Endothelial cell of umbilical vein (primary cell): ENCODE data around the gene CD84. TPM values are rescaled to one million over a fixed set of nuclear protein-coding genes. Genes with fewer than 3 reads are reported as not detected.

Experiments
- BruUV-seq: library from RNA; stranded (reverse); fragments of 400-500 nt; replicated peaks from 2 replicates; lab custom pipeline; 2021; lab: Mats Ljungman, UMichigan
- CTCF ChIA-PET: fragments of 300-600, 350-600 bp; sonication (Branson Sonifier 250); formaldehyde crosslinking; loops from one replicate; lab custom pipeline; 2021; ENCODE audit warnings: antibody characterized with exemption, inconsistent platforms; lab: Charles Lee
- POLR2A ChIA-PET: fragments of 300-600, 350-600 bp; sonication (Branson Sonifier 250); formaldehyde crosslinking; loops from one replicate; lab custom pipeline; 2021; ENCODE audit warnings: antibody characterized with exemption, inconsistent platforms; lab: Charles Lee
- DNase-seq: peaks from one replicate; pipeline ENCODE4 v3.0.0-alpha.2; 2011; ENCODE audit warnings: low read depth, low spot score
- FAIRE-seq: peaks from 2 replicates; lab custom pipeline; 2011; peaks lifted over from hg19 to GRCh38; lab: Jason Lieb, UNC
- H2AFZ ChIP-seq: 2 replicates; pipeline ENCODE4 v1.6.0; 2012; ENCODE audit warnings: low read depth, low read length, control low read depth, inconsistent platforms
- H3K27ac ChIP-seq: 2 replicates; pipeline ENCODE4 v1.5.1; 2011; ENCODE audit warnings: low read depth, mild to moderate bottlenecking, control low read depth, low read length, moderate library complexity; ENCODE audit not compliant: insufficient read depth
- H3K27me3 ChIP-seq, 2 experiments: 2 replicates each; pipeline versions ENCODE4 v1.6.0 to v1.6.1; 2011; ENCODE audit warnings: low read length in 2 of 2, mixed read lengths in 1 of 2; ENCODE audit not compliant: control insufficient read depth in 2 of 2, insufficient read depth in 2 of 2
- H3K36me3 ChIP-seq, 2 experiments: 2 replicates in 1 of 2; 3 replicates in 1 of 2; pipeline ENCODE4 v1.5.1; 2011; ENCODE audit warnings: low read length in 2 of 2, mild to moderate bottlenecking in 1 of 2, moderate library complexity in 1 of 2; ENCODE audit not compliant: control insufficient read depth in 2 of 2, insufficient read depth in 2 of 2; ENCODE audit errors: extremely low read depth in 1 of 2
- H3K4me1 ChIP-seq: 3 replicates; pipeline ENCODE4 v1.5.1; 2011; ENCODE audit warnings: mild to moderate bottlenecking, low read length; ENCODE audit not compliant: control insufficient read depth, insufficient read depth; ENCODE audit errors: extremely low read depth
- H3K4me2 ChIP-seq: 2 replicates; pipeline ENCODE4 v1.6.1; 2011; ENCODE audit warnings: low read length, control low read depth, mixed read lengths; ENCODE audit not compliant: insufficient read depth
- H3K4me3 ChIP-seq, 3 experiments: fragments of 200-600 bp in 1 of 3; sonication (generic), shearing (Covaris generic) in 1 of 3; replicated peaks in 1 of 3; 2 replicates each; pipeline ENCODE4 v1.5.1; 2011 to 2016; ENCODE audit warnings: control low read depth in 3 of 3, low read length in 3 of 3, mild to moderate bottlenecking in 2 of 3, inconsistent platforms in 1 of 3, low read depth in 1 of 3, moderate library complexity in 1 of 3; ENCODE audit not compliant: insufficient read depth in 1 of 3
- H3K79me2 ChIP-seq: 2 replicates; pipeline ENCODE4 v1.6.0; 2012; ENCODE audit warnings: low read length, inconsistent platforms; ENCODE audit not compliant: control insufficient read depth, insufficient read depth
- H3K9ac ChIP-seq: replicated peaks from 2 replicates; pipeline ENCODE3; 2011; ENCODE audit warnings: low read length, control low read depth; ENCODE audit not compliant: insufficient read depth; ENCODE audit errors: extremely low read depth
- H3K9me1 ChIP-seq: replicated peaks from 3 replicates; pipeline ENCODE4 v1.6.0; 2011; ENCODE audit warnings: mild to moderate bottlenecking, low read length; ENCODE audit not compliant: control insufficient read depth, insufficient read depth; ENCODE audit errors: extremely low read depth
- H3K9me3 ChIP-seq: replicated peaks from 2 replicates; pipeline ENCODE4 v1.5.1; 2012; ENCODE audit warnings: low read length, inconsistent platforms; ENCODE audit not compliant: control insufficient read depth, insufficient read depth
- H4K20me1 ChIP-seq: replicated peaks from 2 replicates; pipeline ENCODE3; 2011; ENCODE audit warnings: mild to moderate bottlenecking, low read length; ENCODE audit not compliant: control insufficient read depth, insufficient read depth; ENCODE audit errors: extremely low read depth
- CTCF ChIP-seq, 2 donors: IDR thresholded peaks; 1 replicate in 1 of 2; 2 replicates in 1 of 2; pipeline ENCODE4 v1.5.1; 2011; ENCODE audit warnings: low read length in 2 of 2, mild to moderate bottlenecking in 2 of 2, moderate library complexity in 2 of 2, control low read depth in 1 of 2, inconsistent platforms in 1 of 2, low read depth in 1 of 2; ENCODE audit not compliant: insufficient read depth in 1 of 2; ENCODE audit errors: extremely low read depth in 1 of 2
- FOS ChIP-seq: IDR thresholded peaks from 2 replicates; pipeline ENCODE4 v1.6.1; 2011; ENCODE audit warnings: mild to moderate bottlenecking, low read length, moderate library complexity, borderline replicate concordance; ENCODE audit not compliant: insufficient read depth
- JUN ChIP-seq: IDR thresholded peaks from 2 replicates; pipeline ENCODE4 v1.6.1; 2011; ENCODE audit warnings: borderline replicate concordance, low read depth; ENCODE audit not compliant: insufficient read length, insufficient read depth
- MAX ChIP-seq: IDR thresholded peaks from 2 replicates; pipeline ENCODE4 v1.6.1; 2011; ENCODE audit not compliant: insufficient read depth, insufficient read length
- MYC ChIP-seq: IDR thresholded peaks from one replicate; pipeline ENCODE4 v1.6.1; 2011; ENCODE audit warnings: mild to moderate bottlenecking, low read depth, low read length
- POLR2AphosphoS5 ChIP-seq: IDR thresholded peaks from 2 replicates; pipeline ENCODE4 v1.6.1; 2012; ENCODE audit warnings: low read depth, mild to moderate bottlenecking, control low read depth, low read length, moderate library complexity; ENCODE audit not compliant: insufficient read depth
- dilution Hi-C: fragments of 300-500 bp; cut with MboI; formaldehyde crosslinking; loops from one replicate; pipeline ENCODE4 v1.15.0; 2019; ENCODE audit warnings: low sequenced_read_pairs; ENCODE audit not compliant: extremely low pct_ligation_motif_present
- intact Hi-C: fragments of 100-400 bp; cut with micrococcal nuclease; formaldehyde crosslinking; loops from one replicate; pipeline ENCODE4 v1.10.0; 2022
- polyA plus RNA-seq, 4 experiments: library from polyadenylated mRNA; depleted of rRNA in 3 of 4; stranded (reverse) in 3 of 4; unstranded in 1 of 4; fragments of >200 nt; gene quantifications; 2 replicates each; pipeline versions ENCODE4 v1.2.1 to v1.2.3, GENCODE V29; 2011 to 2012; ENCODE audit warnings: missing spikeins in 1 of 4
- total RNA-seq: library from RNA; stranded (reverse); gene quantifications from 2 replicates; pipeline ENCODE4 v1.2.3, GENCODE V29; 2021

Gene CD84
- total and polyA plus RNA-seq, 2 donors (not counting 3 experiments of a cell fraction or from before 2014, with no cell fraction given) = not detected

GRCh38 chr1:160619742-160620277 is 40.5 kb upstream of the CD84 start:
- FAIRE-seq (no peak), DNase-seq (no peak)
- Histone ChIP-seq H4K20me1 (no peaks in the 10 kb centered on the region), H3K4me1 (no peaks in the 10 kb centered on the region), H3K9me1 (no peaks in the 10 kb centered on the region), H3K4me3 (no peak overlapping the region), H3K36me3 (no peaks in the 10 kb centered on the region), H3K9me3 (no peaks in the 10 kb centered on the region), H3K27ac (no peak overlapping the region), H2AFZ (no peak overlapping the region), H3K9ac (no peak overlapping the region), H3K79me2 (no peaks in the 10 kb centered on the region), H3K4me2 (no peak overlapping the region), H3K27me3 (peaks cover 0 to 5% of the 10 kb centered on the region in 2 experiments)
- CTCF ChIA-PET = interaction anchor here (1.4 kb wide), 1 partner anchor 191 kb away, joined by 3 read pairs; no protein-coding TSS in a partner anchor
- no TSS peak for BruUV-seq
- TF ChIP-seq FOS = no peak
- dilution Hi-C loops = no loop called here
- intact Hi-C loops = no loop called here
- POLR2A ChIA-PET = no interaction called here

GRCh38 chr1:160618763-160619274 is 39.5 kb upstream of the CD84 start:
- dilution Hi-C loops (no loop called here), intact Hi-C loops (no loop called here)
- Histone ChIP-seq H3K9me1 (no peaks in the 10 kb centered on the region), H3K79me2 (no peaks in the 10 kb centered on the region), H2AFZ (no peak overlapping the region), H3K27ac (no peak overlapping the region), H3K9me3 (no peaks in the 10 kb centered on the region), H3K9ac (no peak overlapping the region), H3K4me1 (no peaks in the 10 kb centered on the region), H3K36me3 (no peaks in the 10 kb centered on the region), H3K4me3 (no peak overlapping the region), H3K27me3 (peaks cover 0 to 4% of the 10 kb centered on the region in 2 experiments), H3K4me2 (no peak overlapping the region), H4K20me1 (no peaks in the 10 kb centered on the region)
- BruUV-seq = no TSS peak
- ChIA-PET POLR2A (no interaction called here), CTCF (interaction anchor here (1.3 to 1.4 kb wide), 3 partner anchors 14 to 190 kb away, joined by 3 to 6 read pairs (median 3); no protein-coding TSS in a partner anchor)
- DNase-seq (no peak), FAIRE-seq (no peak)
- TF ChIP-seq FOS = no peak
- no peak for TF ChIP-seq POLR2AphosphoS5
- TF ChIP-seq JUN = no peak
- TF ChIP-seq MAX = no peak
- TF ChIP-seq MYC = no peak
- TF ChIP-seq CTCF (IDR thresholded peaks at IDR 0.05; ENCODE audit: extremely low read depth in 1 of 2, insufficient read depth in 1 of 2, low read depth in 1 of 2, low read length in 2 of 2) = peak; percentile 17 to 44
